GM18909 (cell line): ENCODE results near the gene GADD45A.
A peak's percentile ranks its signal among the peaks of the same experiment; 100 is the strongest.
"Not testable (repeated sequence)": the region's sequence is repeated elsewhere in the genome, so short reads cannot be mapped to it uniquely, and the experiment has no call there.

ENCODE experiments used
- ATAC-seq: cut with Tn5 transposase; IDR thresholded peaks from one replicate; pipeline ENCODE4 v1.9.1; 2021; ENCODE audit warnings: mild to moderate bottlenecking; ENCODE audit not compliant: unreplicated experiment, poor library complexity

GADD45A gene, protein sequence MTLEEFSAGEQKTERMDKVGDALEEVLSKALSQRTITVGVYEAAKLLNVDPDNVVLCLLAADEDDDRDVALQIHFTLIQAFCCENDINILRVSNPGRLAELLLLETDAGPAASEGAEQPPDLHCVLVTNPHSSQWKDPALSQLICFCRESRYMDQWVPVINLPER

DNA sequence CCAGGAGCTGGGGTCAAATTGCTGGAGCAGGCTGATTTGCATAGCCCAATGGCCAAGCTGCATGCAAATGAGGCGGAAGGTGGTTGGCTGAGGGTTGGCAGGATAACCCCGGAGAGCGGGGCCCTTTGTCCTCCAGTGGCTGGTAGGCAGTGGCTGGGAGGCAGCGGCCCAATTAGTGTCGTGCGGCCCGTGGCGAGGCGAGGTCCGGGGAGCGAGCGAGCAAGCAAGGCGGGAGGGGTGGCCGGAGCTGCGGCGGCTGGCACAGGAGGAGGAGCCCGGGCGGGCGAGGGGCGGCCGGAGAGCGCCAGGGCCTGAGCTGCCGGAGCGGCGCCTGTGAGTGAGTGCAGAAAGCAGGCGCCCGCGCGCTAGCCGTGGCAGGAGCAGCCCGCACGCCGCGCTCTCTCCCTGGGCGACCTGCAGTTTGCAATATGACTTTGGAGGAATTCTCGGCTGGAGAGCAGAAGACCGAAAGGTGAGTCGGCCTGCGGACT lies at the start of gene GADD45A:
Gene GADD45A, plus strand, starts transcription at position 135 of the 491 bp plus-strand sequence. Its CDS starts 294 bp downstream, at position 429.
- peak; percentile 89 for ATAC-seq

DNA sequence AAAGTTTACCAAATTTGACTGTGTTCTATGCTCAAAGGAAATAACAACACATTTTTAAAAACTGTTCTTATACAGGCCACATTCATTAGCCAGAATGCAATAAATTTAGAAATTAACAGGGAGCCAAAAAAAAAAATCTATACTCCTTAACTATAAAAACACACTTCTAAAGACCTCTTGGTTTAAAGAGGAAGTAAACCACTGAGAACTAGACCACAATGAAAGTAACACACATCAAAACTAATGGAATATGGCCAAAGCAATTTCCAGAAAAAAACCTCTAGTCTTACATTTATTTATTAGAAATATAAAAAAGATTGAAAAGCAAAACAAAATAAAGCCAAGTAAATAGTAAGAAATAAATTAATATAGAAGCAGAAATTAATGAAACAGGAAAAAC lies 48.9 kb upstream of the GADD45A start:
- no peak for ATAC-seq

DNA sequence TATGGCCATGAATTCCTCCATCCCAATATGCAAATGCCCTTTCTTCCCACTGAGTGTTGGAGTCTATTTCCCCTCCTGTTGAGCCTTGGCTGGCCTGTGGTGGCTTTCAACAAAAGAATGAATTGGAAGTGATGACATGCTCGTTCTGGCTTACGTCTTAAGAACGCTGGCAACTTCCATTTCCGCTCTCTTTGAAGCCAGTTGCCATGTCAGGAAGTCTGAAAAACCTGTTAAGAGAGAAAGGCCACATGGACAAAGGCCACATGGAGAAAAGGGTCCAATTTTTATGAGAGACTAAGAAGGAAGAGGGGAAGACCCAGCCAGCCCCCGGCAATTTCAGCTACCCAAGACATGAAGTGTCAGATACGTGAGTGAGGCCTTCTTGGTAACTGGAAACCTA lies 45.6 kb upstream of the GADD45A start:
- ATAC-seq = no peak

DNA sequence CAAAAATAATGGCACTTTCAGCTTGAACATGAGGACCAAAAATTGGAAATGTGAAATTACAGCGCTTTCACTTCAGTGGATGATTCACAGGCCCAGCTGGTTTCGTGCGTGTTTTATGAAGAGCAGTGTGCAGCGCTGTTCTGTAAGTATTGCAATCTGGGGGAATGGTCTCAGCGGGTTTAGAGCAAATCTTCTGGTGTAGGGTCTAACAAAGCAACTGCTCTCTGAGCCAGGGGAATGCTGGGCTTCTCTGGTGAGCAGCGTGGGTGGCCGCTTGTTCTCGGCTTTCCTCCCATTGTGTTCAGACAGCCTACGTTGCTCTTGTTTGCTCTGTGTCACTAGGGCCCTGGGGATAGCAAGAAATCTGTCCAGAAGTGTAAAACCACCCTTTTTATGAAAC lies 42.4 kb upstream of the GADD45A start:
- ATAC-seq = no peak

DNA sequence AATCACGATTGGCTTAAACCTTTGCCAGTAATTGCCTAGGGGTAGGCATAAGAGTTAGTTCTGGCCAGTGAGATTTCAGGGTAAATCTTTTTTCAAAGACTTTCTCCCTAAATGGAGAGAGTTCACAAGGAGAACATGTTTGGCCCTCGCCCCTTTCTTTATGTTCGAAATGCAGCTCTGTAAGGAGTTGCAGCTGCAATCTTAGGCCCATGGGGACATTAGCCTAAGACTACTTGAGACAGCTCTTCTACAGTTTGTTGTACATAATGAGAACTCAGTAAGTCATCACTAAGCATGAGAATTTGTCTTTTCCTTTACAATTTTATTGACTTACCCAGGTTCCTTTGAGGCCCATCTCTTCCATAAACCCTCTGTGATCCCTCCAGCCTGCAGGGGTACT lies 40.4 kb upstream of the GADD45A start:
- ATAC-seq = no peak

DNA sequence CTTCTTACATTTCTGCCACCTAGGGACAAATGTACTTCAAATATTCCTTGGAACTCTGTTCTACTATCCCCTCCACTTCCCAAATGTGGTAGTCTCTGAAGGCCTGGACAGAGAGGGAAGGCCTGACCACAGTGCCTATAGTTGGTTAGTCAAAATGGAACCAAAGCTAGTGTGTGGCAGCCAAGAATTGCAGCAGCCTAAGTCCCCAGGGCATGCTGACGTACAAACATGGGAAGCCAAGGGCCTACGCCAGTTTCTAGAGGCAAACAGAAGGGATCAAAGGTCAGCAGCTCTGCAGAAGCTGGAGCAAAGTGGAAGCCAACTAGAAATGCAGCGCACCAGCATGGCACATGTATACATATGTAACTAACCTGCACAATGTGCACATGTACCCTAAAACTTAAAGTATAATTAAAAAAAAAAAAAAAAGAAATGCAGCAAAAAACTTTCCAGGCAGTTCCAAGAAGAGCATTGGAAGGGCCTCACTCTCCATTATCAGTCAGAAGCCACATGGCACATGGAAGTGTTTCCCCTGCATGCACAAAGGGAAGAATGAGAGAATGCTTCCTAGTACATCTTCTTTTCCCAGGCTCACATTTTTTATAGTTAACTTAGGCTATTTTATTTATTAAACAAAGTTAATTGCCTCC lies 39.4 kb upstream of the GADD45A start:
- ATAC-seq = no peak

DNA sequence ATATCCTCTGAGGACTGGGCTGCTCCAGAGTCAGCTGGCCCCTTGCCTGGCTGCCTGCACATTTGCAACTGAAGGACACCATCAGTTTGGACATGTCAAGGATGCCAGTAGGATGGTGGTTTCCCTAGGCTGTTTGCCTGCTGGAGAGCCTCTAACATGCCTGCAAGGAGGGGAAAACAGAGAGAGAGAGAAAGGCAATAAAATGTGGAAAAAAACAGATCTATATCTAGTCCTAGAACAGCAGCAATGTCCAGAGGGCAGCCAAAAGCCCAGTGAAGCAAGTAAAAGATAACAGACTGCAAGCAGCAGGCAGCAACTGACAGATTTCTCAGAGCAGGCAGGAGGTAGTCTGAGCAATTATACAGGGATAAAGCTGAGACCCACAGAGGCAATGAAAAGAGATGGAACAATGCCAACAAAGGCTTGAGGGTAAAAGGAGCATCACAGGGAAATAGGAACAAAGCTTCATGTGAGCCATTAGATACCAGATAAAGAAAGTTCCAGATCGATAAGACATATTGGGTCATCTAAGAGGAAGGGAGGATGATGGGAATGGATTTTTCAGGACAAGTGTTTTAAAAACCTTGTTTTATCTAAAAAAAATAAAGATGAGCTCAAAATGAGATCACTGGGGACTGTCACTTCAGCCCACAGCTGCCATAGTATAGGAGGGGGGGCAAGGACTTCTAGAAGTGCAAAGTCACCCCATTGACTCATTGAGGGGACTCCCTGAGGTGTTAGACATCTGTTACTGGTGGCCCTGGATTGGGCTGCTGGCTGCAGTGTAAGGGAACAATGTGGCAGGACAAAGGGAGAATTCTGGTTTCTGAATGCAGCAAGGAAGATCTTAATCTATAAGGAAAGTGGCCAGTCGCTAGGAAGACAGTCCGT lies 38.6 kb upstream of the GADD45A start:
- ATAC-seq = no peak

DNA sequence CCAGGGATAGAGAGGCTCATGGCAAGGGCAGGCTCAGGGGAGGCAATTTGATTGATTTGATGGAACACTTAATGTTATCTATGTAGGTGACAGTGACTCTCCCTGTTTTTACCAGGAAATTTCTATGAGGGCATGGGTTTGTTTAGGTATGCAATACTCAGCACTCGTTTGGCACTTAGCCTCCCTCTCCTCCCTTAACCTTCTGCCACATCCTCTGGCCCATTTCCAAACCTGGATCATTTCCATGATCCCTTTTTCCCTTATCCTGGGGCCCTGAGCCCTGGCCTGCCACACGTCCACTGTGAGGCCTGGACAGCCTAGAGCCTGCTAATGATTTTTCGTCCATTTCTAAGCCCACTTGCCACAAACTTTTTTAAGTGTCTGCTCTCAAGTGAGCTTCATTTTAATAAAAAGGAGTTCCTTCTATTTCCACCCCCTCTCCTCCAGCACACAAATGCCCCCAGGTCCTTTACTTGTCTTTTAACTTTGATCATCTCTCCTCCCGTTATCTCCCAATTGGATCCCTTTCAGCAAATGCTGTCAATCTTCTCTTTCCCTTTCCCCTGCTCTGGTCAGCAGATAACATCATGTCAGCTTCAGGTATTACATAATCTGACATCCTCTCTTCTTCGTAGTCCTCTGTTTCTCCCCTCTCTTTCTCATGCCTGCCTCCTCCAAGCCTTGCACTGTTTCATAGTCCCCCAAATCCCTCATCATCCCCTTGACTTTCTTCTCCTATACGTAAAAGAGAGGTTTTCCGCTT lies 37.8 kb upstream of the GADD45A start:
- ATAC-seq = no peak

DNA sequence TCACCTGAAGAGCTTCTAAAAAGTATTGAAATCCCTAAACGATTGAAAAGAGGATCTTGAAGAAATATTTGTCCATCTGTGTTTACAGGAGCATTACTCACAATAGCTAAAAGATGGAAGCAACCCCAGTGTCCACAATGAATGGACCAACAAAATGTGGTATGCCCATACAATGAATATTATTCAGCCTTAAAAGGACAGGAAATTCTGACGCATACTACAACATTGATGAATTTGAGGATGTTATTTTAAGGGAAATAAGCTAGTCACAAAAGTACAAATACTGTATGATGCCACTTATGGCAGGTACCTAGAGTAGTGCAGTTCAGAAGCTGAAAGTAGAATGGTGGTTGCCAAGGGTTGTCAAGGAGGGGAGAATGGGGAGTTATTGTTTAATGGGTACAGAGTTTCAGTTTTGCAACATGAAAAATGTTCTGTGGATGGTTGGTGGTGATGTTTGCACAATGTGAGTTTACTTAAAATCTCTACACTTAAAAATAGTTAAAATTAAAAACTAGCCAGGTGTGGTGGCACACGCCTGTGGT lies 37.1 kb upstream of the GADD45A start:
- ATAC-seq = no peak

DNA sequence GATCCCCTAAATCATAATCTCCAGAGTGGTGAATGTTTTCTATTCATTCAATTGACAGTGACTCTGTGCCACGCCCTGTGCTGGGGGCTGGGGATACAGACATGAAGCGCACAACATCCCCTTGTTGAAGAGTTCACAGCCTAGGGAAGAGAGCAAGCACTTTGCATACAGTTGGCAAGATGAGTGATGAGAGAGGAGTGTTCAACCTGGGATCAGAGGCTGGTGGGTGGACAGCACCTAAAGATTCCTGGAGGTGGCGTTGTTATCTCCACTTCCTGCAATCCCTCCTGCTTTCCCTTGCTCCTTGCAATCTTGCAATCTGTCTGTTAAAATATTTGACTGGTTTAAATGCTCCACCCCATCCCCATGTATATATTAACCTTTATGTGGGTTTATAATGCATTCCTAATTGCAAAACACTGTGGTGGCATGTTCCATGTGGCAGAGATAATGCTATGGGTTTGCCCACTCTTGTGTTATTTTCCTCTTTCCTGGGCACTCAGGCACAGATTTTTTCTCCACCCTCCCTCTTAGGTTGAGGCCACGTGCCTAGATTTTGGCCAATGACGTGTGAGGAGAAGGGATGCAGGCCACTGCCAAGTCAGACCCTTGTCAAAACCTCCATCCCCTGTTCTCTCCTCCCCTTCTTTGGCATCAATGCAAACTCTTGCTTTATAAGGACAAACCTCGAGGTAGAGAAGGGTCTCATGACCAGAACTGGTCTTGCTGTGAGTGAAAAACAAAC lies 36.2 kb upstream of the GADD45A start:
- ATAC-seq = no peak

DNA sequence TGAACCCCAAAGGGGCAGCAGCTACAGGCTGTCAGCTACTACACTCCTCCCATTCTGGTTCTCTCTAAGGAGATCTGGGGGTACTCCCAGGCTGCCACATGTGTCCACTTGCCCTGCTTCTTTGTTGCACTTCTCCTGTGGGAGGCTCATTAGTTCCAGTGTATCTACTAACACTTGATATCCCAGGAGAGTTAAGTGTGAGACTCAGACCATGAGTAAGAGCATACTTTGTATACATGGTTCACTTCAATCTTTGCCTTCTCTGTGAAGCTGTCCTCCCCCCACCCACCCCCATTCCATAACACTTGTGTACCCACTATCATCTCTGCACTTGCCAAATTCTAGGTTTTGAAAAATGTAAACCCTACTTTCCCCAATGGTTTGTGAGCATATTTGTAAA lies 34.9 kb upstream of the GADD45A start:
- ATAC-seq = no peak

DNA sequence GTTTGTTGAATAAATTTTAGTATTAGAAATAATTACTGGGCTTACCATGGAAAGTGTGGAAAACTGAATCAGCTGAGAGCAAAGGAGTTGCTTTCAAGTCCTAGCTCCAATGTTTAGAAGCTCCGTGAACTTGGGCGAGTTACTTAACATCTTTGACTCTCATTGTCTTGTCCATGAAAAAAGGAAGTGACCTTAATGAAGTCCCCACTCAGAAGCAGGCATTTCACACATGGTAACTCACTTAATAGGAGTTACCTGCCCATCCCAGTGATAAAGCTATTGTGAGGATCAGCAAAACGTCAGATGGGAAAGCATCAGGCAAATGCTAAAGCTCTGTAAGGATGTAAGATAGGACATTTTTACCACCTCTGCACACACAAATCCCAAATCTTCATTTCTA lies 34.0 kb upstream of the GADD45A start:
- no peak for ATAC-seq

DNA sequence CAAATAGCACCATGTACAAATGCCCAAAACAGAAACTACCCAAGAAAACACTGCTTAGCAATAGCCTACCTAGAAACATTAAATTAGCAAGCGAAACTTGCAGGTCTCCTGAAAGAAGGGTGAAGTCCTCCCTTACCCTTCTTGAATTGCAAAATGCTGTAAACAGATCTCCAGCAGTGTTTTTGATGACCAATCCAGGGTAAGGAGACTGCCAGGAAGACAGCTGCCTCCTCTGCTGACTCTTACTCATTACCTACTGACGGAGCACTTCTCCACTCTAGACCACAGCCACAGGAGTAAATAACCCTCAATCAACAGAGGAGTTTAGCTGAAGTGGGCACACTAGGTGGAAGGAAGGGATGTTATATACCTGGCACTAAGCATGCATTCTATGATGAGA lies 32.2 kb upstream of the GADD45A start:
- ATAC-seq = no peak

DNA sequence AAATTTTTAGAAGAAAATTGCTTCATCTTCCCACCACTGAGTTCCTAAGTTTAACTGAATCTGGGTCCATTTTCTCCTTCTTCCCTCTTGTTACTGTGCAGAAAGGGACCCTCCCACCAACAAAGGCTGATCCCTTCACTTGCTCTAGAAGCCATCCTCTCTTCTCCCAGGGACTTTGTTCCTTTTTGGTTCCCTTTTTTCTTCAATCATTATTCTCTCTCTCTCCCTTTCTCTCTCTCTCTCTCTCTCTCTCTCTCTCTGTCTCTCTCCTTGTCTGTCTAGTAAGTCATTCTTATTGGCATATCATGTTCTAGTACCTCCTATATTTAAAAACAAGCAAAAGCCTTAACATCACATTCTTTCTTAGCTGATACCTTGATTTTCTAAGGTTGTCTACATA lies 31.7 kb upstream of the GADD45A start:
- no peak for ATAC-seq

DNA sequence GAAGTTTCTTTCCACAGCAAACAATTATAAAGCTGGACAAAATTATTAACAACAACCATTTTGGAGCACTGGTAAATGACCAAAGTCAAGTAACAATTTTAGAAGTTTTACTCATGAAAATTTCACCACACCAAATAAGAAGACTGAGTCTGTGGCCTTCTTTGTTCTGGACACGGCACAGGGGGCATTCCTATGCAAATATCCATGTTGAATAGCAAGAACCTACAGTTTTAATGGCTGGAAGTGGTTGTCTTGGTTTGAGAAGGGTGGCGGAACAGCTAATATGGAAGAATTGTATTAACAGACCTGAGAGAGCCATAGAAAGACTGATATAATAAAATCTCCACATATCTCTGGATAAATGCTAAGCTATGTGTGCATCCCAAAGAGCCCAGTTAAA lies 29.4 kb upstream of the GADD45A start:
- ATAC-seq = no peak

DNA sequence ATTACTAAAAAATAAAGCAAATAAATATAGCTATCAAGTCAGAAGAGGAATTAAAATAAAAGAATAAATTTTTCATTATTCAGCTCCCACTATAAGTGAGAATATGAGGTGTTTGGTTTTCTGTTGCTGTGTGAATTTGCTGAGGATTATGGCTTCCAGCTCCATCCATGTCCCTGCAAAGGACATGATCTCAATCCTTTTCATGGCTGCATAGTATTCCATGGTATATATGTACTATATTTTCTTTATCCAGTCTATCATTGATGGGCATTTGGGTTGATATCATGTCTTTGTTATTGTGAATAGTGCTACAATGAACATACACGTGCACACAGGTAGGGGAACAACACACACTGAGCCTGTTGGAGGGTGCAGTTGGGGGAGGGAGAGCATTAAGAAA lies 27.8 kb upstream of the GADD45A start:
- ATAC-seq = not testable (repeated sequence)

DNA sequence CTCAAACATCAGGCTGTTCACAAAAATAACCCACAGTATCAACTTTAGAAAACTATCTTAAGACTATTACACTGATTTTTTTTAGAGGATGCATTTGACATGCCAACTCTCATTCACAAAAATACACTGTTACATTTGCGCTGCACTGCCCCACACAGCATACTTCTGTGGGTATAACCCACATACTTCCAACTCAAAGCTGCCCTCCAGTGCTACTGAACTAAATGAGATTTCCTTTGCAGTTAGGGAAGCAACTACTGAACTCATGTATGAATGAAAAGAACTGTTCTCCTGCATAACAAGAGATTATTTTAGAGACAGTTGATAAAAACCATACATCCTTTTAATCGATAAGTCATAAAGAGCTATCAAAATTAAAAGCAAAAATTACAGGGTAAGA lies 25.8 kb upstream of the GADD45A start:
- ATAC-seq = no peak

DNA sequence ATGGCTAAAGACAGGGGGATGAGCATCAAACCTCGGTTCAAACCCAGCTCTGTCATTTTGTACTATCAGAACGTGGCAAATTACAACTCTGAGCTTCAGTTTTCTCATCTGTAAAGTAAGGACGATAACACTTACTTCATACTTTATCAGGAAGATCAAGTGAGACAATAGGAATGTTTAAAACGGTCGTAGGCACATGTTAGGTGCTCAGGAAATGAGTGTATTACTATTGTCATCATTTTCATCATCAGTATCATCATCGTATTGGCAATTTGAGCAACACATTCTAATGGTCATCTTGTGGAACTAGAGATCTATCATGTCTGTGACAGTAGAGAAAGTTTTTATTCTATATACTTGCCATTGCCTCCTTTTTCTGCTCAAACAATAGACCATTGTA lies 22.1 kb upstream of the GADD45A start:
- ATAC-seq = no peak

DNA sequence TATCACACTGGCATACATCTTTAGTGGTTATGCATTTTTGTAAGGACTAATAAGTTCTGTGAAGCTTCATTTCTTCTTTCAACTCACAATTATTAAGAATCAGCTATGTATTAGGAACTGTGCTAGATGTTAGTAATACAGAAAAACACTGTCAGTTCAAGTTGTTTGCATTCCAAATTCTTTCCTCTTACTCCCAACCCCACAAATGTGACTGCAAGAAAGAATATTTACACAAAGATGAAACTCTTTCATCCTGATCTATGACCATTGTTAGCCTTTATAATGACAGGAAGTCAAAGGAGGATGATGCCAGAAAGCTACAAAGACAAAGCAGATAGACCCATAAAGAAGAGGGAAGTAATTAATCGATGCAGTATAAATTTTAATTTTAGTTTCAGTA lies 21.0 kb upstream of the GADD45A start:
- ATAC-seq = no peak

DNA sequence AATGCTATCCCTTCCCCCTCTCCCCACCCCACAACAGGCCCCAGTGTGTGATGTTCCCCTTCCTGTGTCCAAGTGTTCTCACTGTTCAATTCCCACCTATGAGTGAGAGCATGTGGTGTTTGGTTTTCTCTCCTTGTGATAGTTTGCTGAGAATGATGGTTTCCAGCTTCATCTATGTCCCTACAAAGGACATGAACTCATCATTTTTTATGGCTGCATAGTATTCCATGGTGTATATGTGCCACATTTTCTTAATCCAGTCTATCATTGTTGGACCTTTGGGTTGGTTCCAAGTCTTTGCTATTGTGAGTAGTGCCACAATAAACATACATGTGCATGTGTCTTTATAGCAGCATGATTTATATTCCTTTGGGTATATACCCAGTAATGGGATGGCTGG lies 19.7 kb upstream of the GADD45A start:
- not testable (repeated sequence) for ATAC-seq
